Lower leg skin (tissue), 4 donors: Measurements from ENCODE around the gene FUOM. TPM values are rescaled to one million over a fixed set of nuclear protein-coding genes. Genes with fewer than 3 reads are reported as not detected.
"Not testable (repeated sequence)": the region's sequence is repeated elsewhere in the genome, so short reads cannot be mapped to it uniquely, and the experiment has no call there.

ENCODE experiments used
- DNase-seq, 2 donors: peaks; one replicate each; pipeline ENCODE4 v3.0.0-alpha.2; 2019; ENCODE audit warnings: low spot score in 2 of 2
- H3K4me3 ChIP-seq: fragments of 200-600 bp; sonication (generic); 2 replicates; pipeline ENCODE4 v1.5.1; 2017; ENCODE audit warnings: mild to moderate bottlenecking, low read depth; ENCODE audit not compliant: poor library complexity, severe bottlenecking
- CTCF ChIP-seq, 3 donors: fragments of 450-650 bp; IDR thresholded peaks; one replicate each; pipeline ENCODE4 v1.5.1; 2016; ENCODE audit warnings: antibody characterized with exemption in 3 of 3, mild to moderate bottlenecking in 3 of 3, moderate library complexity in 2 of 3
- POLR2A ChIP-seq, 2 donors: fragments of 450-650 bp; IDR thresholded peaks; one replicate each; pipeline ENCODE4 v1.6.1; 2016 to 2017; ENCODE audit warnings: antibody characterized with exemption in 2 of 2, mild to moderate bottlenecking in 1 of 2, moderate library complexity in 1 of 2
- WGBS, 2 donors: methylation state at CpG; one replicate each; pipeline ENCODE4 v1.1.5; 2018; 5-methylcytosine and 5-hydroxymethylcytosine counted together
- intact Hi-C: fragments of 100-400 bp; cut with DNase I; formaldehyde crosslinking; loops from one replicate; pipeline ENCODE4 v1.15.0; 2023; ENCODE audit warnings: low total_unique reads
- total RNA-seq, 4 donors: library from RNA; depleted of rRNA; stranded (reverse); fragments of >200 nt; gene quantifications; one replicate each; pipeline ENCODE4 v1.1.0, GENCODE V29; 2016

FUOM gene
- total RNA-seq, 4 donors from 2014 or later, result 11.1 to 15.8 (median 15.0) TPM

- peak within 1 kb of the TSS; percentile 30 for H3K4me3 ChIP-seq
- TF ChIP-seq CTCF (IDR thresholded peaks at IDR 0.05) (no peak), POLR2A (IDR thresholded peaks at IDR 0.05) (no peak)
- peak; percentile 89 to 98 for DNase-seq
- intact Hi-C loops, result no loop called here
- 1 to 4% methylated on average over 21 to 39 of the region's 89 CpGs for WGBS, 2 donors
Measured at GRCh38 chr10:133373174-133374090, 15.6 kb upstream of the FUOM start, which contains the start of gene ECHS1. Gene ECHS1, minus strand, starts transcription at chr10:133373354. Its CDS starts 21 bp downstream, at chr10:133373333.

- intact Hi-C loops, result no loop called here
- no peak for DNase-seq
- 9 to 29% methylated on average over 10 to 12 of the region's 20 CpGs for WGBS, 2 donors
Measured at GRCh38 chr10:133372507-133372906, 14.7 kb upstream of the FUOM start.

DNA sequence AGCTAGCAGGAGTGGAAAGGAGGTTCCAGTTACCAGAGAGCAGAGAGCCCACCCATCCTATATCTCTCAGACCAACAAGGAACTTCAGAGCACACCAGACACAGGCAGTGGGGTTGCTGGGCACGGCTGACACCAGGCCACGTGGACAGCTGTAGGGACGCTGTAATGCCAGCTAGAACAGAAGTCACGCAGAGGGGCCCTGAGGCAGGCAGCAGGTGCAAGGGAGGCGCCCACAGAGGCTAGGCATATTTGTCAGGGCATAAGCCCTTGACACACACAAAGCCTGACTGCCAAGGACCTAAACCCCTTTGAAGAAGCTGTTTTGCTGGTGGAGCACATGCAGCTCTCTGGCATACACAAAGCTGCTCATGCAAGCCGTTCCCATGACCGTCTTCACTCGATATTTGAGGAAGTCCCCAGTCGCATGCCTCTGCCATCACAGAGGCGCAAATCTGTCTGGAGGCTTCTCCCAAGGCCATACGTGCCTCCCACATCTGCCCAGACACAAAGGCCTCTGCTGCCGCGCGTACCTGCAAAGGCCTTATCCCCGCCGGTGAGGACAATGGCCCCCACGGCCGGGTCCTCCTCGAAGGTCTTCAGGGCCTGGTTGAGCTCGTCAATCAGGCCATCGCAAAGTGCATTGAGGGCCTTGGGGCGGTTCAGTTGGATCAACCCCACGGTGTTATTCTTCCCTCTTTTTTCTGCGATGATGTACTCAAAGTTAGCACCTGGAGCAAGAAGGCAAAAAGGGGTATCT, 12.4 kb upstream of the FUOM start:
- no peak for TF ChIP-seq CTCF (IDR thresholded peaks at IDR 0.05)
- TF ChIP-seq POLR2A (IDR thresholded peaks at IDR 0.05), result no peak
- intact Hi-C loops, result no loop called here
- 88 to 92% methylated on average over 24 of the region's 24 CpGs for WGBS, 2 donors
- DNase-seq, result no peak
- no peak overlapping the region for H3K4me3 ChIP-seq

More at GRCh38 chr10:133372507-133372906, 14.7 kb upstream of the FUOM start:
- H3K4me3 ChIP-seq, result no peak overlapping the region
- TF ChIP-seq CTCF (IDR thresholded peaks at IDR 0.05), result no peak
- no peak for TF ChIP-seq POLR2A (IDR thresholded peaks at IDR 0.05)

DNA sequence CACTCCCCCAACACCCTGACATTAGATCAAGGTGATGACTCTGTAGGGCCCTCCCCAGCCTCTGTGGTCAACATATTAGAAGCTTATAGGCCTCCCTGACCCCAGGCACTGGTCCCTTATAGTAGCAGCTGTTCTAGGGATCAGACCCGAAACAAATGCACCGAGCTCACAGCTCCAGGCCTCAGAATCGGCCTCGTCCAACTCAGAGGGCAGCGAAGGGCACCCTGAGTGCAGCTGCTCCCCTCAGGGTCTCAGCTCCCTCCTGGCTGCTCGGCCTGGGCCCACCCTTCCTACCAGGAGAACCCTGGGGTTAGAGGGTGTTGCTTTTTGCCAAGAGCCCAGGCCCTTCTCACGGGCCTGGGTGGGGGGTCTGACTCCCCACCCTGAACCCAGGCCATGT, 10.3 kb upstream of the FUOM start:
- TF ChIP-seq CTCF (IDR thresholded peaks at IDR 0.05) (no peak), POLR2A (IDR thresholded peaks at IDR 0.05) (no peak)
- WGBS, 2 donors, result 91 to 97% methylated on average over 7 of the region's 7 CpGs
- no peak overlapping the region for H3K4me3 ChIP-seq
- DNase-seq, result no peak
- intact Hi-C loops, result no loop called here

- WGBS, 2 donors, result 79 to 80% methylated on average over 2 to 3 of the region's 7 CpGs
Measured at GRCh38 chr10:133367461-133367860, 9.6 kb upstream of the FUOM start.

DNA sequence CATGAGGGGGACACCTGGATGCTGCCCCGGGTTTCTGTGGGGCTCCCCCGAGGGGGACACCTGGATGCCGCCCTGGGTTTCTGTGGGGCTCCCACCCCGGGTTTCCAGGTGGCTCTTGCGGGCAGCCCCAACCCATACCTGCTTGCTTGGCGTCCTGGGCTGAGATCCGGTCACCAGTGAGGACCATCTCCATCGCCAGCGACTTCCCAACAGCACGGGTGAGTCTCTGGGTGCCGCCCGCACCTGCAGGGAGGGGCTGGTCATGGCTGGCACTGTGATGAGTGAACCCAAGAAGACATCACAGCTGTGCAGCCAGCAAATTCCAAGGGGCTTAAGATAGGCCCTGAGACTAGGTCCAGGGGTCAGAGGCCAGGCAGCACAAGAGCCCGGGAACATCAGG, 8.9 kb upstream of the FUOM start:
- intact Hi-C loops, result no loop called here
- WGBS, 2 donors, result 91 to 93% methylated on average over 11 to 12 of the region's 13 CpGs

More at GRCh38 chr10:133367461-133367860, 9.6 kb upstream of the FUOM start:
- H3K4me3 ChIP-seq, intact Hi-C loops, DNase-seq: not testable (repeated sequence)

More for the DNA sequence above, 8.9 kb upstream of the FUOM start:
- DNase-seq, result no peak
- TF ChIP-seq CTCF (IDR thresholded peaks at IDR 0.05) (no peak), POLR2A (IDR thresholded peaks at IDR 0.05) (no peak)
- no peak overlapping the region for H3K4me3 ChIP-seq
